K562 (cell line): ENCODE data around the gene FAM187B. TPM values are rescaled to one million over a fixed set of nuclear protein-coding genes. Genes with fewer than 3 reads are reported as not detected.
A peak's percentile ranks its signal among the peaks of the same experiment; 100 is the strongest.

Experiments
- DNMT1 ChIP-seq: fragments of 450-650 bp; IDR thresholded peaks from 2 replicates; pipeline ENCODE4 v1.6.1; 2016; ENCODE audit warnings: antibody characterized with exemption, mild to moderate bottlenecking
- FOXK1 ChIP-seq: sonication (generic); formaldehyde crosslinking; IDR thresholded peaks from 2 replicates; pipeline ENCODE4 v1.8.0; 2022; ENCODE audit warnings: missing genetic modification reagents, mild to moderate bottlenecking, borderline replicate concordance
- KLF10 ChIP-seq: fragments of 250-450 bp; sonication (Bioruptor Pico); IDR thresholded peaks from 2 replicates; pipeline ENCODE4 v1.6.1; 2021; ENCODE audit warnings: matching md5 sums
- PHTF2 ChIP-seq: fragments of 250-450 bp; sonication (Bioruptor Pico); IDR thresholded peaks from 2 replicates; pipeline ENCODE4 v1.5.0; 2021; ENCODE audit warnings: mild to moderate bottlenecking
- RB1 ChIP-seq: fragments of 450-650 bp; IDR thresholded peaks from 2 replicates; pipeline ENCODE4 v1.6.1; 2017; ENCODE audit warnings: low read depth, mild to moderate bottlenecking
- RCOR1 ChIP-seq, 2 experiments: IDR thresholded peaks; 2 replicates each; pipeline ENCODE4 v1.6.1; 2012; ENCODE audit warnings: low read depth in 2 of 2, low read length in 2 of 2, borderline replicate concordance in 1 of 2, improper control_type of control experiment in 1 of 2
- SIX5 ChIP-seq, 2 experiments: IDR thresholded peaks; 2 replicates each; pipeline ENCODE4 v1.6.1; 2011; ENCODE audit warnings: low read length in 2 of 2, borderline replicate concordance in 1 of 2, low read depth in 1 of 2, mild to moderate bottlenecking in 1 of 2, moderate library complexity in 1 of 2; ENCODE audit not compliant: insufficient read depth in 1 of 2
- SMARCA4 ChIP-seq: fragments of 450-650 bp; IDR thresholded peaks from 2 replicates; pipeline ENCODE4 v1.6.1; 2016
- SP1 ChIP-seq: sonication (generic); formaldehyde crosslinking; IDR thresholded peaks from 2 replicates; pipeline ENCODE4 v1.8.1; 2022; ENCODE audit warnings: mild to moderate bottlenecking, missing genetic modification reagents
- TEAD1 ChIP-seq, 2 experiments: fragments of 450-650 bp in 1 of 2; sonication (generic) in 1 of 2; formaldehyde crosslinking; IDR thresholded peaks; 2 replicates each; pipeline versions ENCODE4 v1.4.0 to v1.8.0; 2020 to 2022; ENCODE audit warnings: mild to moderate bottlenecking in 2 of 2, missing genetic modification reagents in 1 of 2
- ZBTB40 ChIP-seq, 2 experiments: fragments of 450-650 bp in 1 of 2; sonication (generic) in 1 of 2; formaldehyde crosslinking in 1 of 2; IDR thresholded peaks; 2 replicates each; pipeline versions ENCODE4 v1.7.1 to v1.9.0; 2016 to 2022; ENCODE audit warnings: inconsistent platforms in 1 of 2, mild to moderate bottlenecking in 1 of 2, missing genetic modification reagents in 1 of 2
- ZNF584 ChIP-seq: fragments of 200-800 bp; sonication (Bioruptor generic); IDR thresholded peaks from 2 replicates; pipeline ENCODE4 v1.6.1; 2016; ENCODE audit warnings: low read depth, mild to moderate bottlenecking, missing genetic modification characterization, missing compliant biosample characterization
- ZNF639 ChIP-seq, 2 experiments: fragments of 200-800 bp in 1 of 2; sonication (Bioruptor generic) in 1 of 2; sonication (generic) in 1 of 2; formaldehyde crosslinking in 1 of 2; IDR thresholded peaks in 1 of 2; conservative IDR thresholded peaks in 1 of 2; 2 replicates each; pipeline versions ENCODE4 v1.5.0 to v1.6.1; 2016 to 2020; ENCODE audit warnings: missing compliant biosample characterization in 1 of 2, missing genetic modification characterization in 1 of 2, missing genetic modification reagents in 1 of 2
- ZNF644 ChIP-seq: fragments of 200-800 bp; sonication (Bioruptor generic); IDR thresholded peaks from 2 replicates; pipeline ENCODE4 v1.6.1; 2016; ENCODE audit warnings: low read depth, missing genetic modification characterization, missing compliant biosample characterization
- polyA plus RNA-seq, 8 experiments: library from polyadenylated mRNA; depleted of rRNA in 4 of 8; stranded (reverse) in 5 of 8; unstranded in 3 of 8; fragments of >200 nt; fragmentation: Nextera tagmentation in 2 of 8; fragmentation: Illumina TruSeq in 1 of 8; extraction: Ambion mirVana in 2 of 8; extraction: Trizol in 1 of 8; gene quantifications; 2 replicates each; pipeline versions ENCODE4 v1.2.1 to v1.2.3, GENCODE V29; 2011 to 2014; ENCODE audit warnings: inconsistent platforms in 1 of 8, missing spikeins in 1 of 8
- total RNA-seq, 7 experiments: library from RNA; depleted of rRNA in 6 of 7; stranded (reverse); fragments of >200 nt in 6 of 7; fragmentation: Illumina TruSeq in 2 of 7; extraction: Trizol in 2 of 7; gene quantifications; 2 replicates each; pipeline versions ENCODE4 v1.2.1 to v1.2.3, GENCODE V29; 2011 to 2021; ENCODE audit warnings: low replicate concordance in 1 of 7

Gene FAM187B
- total and polyA plus RNA-seq, 9 of the 15 experiments (the other 6 are each of a cell fraction or from before 2014, with no cell fraction given): 0.04 to 0.09 TPM; not detected in 7

GRCh38 chr19:35267818-35268535 is 39.4 kb upstream of the FAM187B start (continued):
- TF ChIP-seq ZNF639 (CRISPR knock-in tag; conservative IDR thresholded peaks at IDR 0.05 in 1 of 2, IDR thresholded peaks at IDR 0.05 in 1 of 2) (peak in 1 of 2 experiments; percentile 93; a peak in 2 of 4 replicates), TEAD1 (CRISPR knock-in tag; IDR thresholded peaks at IDR 0.05) (0 out of 4 replicates have a peak, but pooled peaks of 1 of the 2 experiments have one; percentile 23), SMARCA4 (peak; percentile 35; the same call in 1 of the 2 replicates), FOXK1 (CRISPR knock-in tag) (no peak), ZNF644 (tag) (peak; percentile 99), PHTF2 (CRISPR knock-in tag) (no peak), SIX5 (IDR thresholded peaks at IDR 0.05; ENCODE audit: borderline replicate concordance in 1 of 2, insufficient read depth in 1 of 2, low read depth in 1 of 2, low read length in 2 of 2) (no peak), DNMT1 (0 out of 2 replicates have a peak, but pooled peaks have one; percentile 66), RCOR1 (IDR thresholded peaks at IDR 0.05; ENCODE audit: borderline replicate concordance in 1 of 2, low read depth in 2 of 2, low read length in 2 of 2) (no peak), KLF10 (CRISPR knock-in tag) (no peak), SP1 (CRISPR knock-in tag) (peak; percentile 10; the same call in 1 of the 2 replicates), ZBTB40 (IDR thresholded peaks at IDR 0.05) (peak; percentile 51; the same call in 1 of the 2 replicates), ZBTB40 (CRISPR knock-in tag; IDR thresholded peaks at IDR 0.05) (no peak), ZNF584 (CRISPR knock-in tag) (0 out of 2 replicates have a peak, but pooled peaks have one; percentile 56), RB1 (0 out of 2 replicates have a peak, but pooled peaks have one; percentile 11)
